DMS79 (cell line): ENCODE results near the gene CILP.
"Not testable (repeated sequence)": the region's sequence is repeated elsewhere in the genome, so short reads cannot be mapped to it uniquely, and the experiment has no call there.

Experiments used
- DNase-seq: peaks from one replicate; lab custom pipeline; 2025; lab: John Stamatoyannopoulos, UW

CILP gene

DNA sequence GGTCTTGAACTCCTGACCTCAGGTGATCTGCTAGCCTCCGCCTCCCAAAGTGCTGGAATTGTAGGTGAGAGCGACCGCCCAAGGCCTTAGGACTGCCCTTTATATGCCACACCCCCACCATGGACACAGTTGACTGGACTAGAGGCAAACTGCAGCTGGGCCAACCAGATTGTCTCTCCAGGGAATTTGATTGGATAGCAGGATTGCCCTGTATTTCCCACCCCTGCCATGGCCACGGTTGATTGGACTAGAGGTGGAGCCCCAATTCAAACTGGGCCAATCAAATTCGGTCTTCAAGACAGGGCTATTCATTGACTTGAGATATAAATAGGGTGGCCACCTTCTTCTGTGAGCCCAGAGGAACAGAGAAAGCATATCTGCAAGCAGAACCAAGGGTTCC, 19.3 kb downstream of the CILP start:
- no peak for DNase-seq

GRCh38 chr15:65189102-65189740, 22.1 kb downstream of the CILP start:
- no peak for DNase-seq

GRCh38 chr15:65188472-65188871, 22.8 kb downstream of the CILP start:
- not testable (repeated sequence) for DNase-seq

DNA sequence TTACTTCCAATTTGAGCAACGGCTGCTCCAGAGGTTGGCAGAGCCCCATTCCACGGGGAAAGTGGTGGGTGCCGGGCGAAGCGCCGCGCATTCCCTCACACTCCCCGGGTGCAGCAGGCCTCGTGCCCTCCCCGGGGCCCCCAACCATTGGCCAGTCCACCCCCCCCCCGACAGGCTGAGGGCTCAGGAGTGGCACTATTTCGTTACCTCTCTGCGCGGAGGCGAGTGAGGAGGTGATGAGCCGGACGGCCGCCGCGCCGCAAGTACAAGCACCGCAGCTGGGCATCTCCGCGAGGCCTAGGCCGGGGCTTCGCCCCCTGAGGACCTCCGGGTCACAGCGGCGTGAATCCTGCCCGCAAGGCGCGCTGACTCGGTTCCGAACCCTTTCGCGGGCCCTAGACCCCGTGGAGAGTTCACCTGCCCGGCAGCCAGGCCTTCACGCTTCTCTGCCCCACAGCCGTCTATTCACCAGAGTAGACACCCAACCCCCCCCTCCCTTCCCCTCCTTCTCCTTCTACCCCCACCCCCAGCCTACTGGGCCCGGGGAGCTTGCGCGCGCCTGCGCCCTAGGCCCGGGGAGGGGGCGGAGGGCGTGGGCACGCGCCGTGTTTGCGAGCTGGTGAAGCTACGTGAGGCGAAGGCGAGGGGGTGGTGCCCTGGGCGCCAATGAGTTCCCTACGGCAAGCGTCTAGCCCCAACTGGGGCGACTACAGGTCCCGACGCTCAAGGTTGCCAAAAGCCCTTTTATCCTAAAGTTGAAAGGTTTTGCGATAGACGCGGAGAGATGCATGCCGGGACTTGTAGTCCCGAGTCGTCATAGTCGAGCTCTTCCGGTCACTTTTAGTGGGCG, 26.2 kb downstream of the CILP start, which contains the start of gene CLPX:
Gene CLPX, minus strand, starts transcription at position 475 of the 850 bp plus-strand sequence. Its CDS starts 189 bp downstream, at position 286.
- peak; percentile 65 for DNase-seq

DNA sequence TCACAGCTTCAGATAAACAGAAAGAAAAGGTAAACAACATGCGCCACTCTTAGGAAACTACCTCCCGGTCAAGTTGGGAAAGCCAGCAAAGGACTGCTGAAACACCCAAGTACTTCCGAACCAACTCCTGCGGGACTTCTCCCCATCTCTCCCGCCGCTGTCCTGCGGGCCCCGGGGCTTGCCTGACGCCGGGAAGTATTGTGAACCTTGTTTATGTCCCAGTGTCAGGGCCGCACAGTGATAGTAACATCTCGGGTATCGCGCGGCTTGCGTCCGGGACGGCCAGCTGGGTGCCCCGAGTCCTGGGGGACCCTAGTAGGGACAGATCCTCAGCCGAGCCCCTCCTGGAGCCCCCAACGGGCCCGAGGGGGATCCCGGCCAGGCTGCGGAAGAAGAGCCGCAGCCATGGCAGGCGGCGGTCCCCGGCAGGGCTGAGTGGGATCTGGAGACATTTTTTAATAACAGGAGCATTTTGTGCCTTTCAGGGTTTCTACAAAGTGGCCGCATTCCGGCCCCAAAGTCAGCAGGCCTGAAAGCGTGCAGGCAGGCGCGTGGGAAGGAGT, 26.9 kb downstream of the CILP start:
- DNase-seq = no peak

DNA sequence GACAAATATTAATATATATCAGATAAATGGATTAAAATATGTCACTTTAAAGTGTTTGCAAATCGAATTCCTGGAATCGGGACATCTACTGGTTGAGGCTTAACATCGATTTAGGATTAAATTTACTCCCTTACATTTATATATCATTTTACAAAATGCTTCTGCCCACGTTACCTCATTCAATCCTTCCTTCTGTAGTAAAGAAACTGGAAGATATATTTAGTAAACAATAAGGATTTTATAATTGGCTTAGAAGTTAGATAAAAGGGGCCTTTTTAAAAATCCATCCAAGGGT, 27.5 kb downstream of the CILP start:
- no peak for DNase-seq

GRCh38 chr15:65182538-65182937, 28.7 kb downstream of the CILP start:
- DNase-seq = no peak

DNA sequence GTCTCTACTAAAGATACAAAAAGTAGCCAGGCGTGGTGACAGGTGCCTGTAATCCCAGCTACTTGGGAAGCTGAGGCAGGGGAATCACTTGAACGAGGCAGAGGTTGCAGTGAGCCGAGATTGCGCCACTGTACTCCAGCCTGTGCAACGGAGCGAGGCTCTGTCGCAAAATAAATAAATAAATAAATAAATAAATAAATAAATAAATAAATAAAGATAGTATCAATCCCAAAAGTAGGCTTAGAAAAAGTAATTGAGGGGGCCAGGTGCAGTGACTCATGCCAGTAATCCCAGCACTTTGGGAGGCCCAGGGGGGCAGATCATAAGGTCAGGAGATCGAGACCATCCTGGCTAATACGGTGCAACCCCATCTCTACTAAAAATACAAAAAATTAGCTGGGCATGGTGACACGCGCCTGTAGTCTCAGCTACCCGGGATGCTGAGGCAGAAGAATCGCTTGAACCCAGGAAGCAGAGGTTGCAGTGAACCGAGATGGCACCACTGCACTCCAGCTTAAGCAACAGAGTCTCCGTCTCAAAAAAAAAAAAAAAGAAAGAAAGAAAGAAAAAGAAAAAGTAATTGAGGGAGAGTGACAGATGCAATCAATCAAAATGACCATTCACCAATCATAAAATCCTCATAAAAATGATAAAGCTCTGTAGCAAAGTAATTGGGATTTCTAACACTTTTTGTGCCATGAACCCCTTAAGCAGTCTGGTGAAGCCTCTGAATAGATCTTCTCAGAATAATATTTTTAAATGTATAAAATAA, 29.5 kb downstream of the CILP start:
- not testable (repeated sequence) for DNase-seq

DNA sequence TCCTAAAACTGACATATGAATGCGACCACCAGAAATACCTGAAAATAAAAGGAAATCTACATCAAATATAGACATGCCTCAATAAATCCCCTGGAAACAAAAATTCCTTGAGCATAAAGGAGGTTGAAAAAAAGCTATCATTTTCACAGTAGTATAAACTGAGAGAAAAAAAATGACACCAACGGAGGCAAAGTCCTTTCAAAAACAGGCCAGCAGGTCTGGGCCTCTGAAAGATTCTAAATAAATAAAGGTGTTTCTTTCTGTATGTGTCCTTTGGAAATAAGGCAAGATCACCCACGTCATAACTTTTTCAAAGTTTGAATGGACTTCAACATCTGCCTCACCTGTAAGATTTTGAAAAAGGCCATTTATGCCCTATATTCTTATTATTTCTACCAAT, 31.1 kb downstream of the CILP start:
- no peak for DNase-seq

GRCh38 chr15:65177901-65178300, 33.4 kb downstream of the CILP start:
- no peak for DNase-seq

GRCh38 chr15:65176056-65176455, 35.2 kb downstream of the CILP start:
- no peak for DNase-seq

- no peak for DNase-seq
Measured at GRCh38 chr15:65175511-65175910, 35.8 kb downstream of the CILP start.

DNA sequence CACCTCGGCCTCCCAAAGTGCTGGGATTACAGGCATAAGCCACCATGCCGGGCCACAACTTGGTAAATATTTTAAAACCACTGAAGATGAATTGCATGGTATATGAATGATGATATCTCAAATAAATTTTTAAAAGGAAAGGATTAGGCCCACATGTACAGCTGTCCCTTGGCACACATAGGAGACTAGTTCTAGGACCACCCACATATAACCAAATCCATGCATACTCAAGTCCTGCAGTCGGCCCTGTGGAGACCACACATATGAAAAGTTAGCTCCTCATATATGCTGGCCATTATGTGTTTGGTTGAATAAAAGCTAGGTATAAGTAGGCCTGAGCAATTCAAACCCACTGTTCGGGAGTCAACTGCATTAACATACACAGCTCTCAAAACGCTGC, 36.8 kb downstream of the CILP start:
- DNase-seq = no peak

DNA sequence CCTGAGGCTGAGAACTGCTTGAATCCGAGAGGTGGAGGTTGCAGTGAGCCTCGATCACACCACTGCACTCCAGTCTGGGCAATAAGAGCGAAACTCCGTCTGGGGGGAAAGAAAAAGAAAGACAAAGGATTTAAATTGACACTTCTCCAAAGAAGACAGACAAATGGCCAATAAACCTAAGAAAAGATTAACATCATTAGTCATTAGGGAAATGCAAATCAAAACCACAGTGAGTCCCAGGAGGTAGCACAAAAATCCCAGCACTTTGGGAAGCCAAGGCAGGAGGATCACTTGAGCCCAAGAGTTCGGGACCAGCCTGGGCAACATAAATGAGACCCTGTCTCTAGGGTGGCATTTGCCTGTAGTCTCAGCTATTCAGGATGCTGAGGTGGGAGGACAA, 38.7 kb downstream of the CILP start:
- no peak for DNase-seq

GRCh38 chr15:65171428-65171827, 39.8 kb downstream of the CILP start:
- DNase-seq = no peak

GRCh38 chr15:65165875-65166274, 45.4 kb downstream of the CILP start:
- no peak for DNase-seq

GRCh38 chr15:65164139-65164538, 47.1 kb downstream of the CILP start:
- no peak for DNase-seq

- no peak for DNase-seq
Measured at GRCh38 chr15:65163041-65163440, 48.2 kb downstream of the CILP start.

DNA sequence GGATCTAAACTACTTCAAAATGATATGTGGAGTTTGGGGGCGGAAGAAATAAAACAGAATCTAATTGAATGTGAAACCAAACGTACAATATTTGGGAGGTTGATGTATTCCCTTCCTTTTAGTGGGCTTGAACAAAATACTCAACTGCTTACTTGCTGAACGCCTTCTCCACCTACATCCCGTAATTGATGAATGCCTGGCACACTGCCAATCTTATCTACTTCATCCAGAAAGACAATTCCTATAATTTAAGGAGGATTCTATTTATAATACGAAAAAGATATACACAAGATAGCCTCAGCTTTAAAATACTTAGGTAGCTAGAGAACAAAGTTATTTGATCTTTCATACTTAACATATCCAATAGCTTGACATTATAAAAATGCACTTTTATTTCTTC, 54.6 kb downstream of the CILP start:
- DNase-seq = no peak

DNA sequence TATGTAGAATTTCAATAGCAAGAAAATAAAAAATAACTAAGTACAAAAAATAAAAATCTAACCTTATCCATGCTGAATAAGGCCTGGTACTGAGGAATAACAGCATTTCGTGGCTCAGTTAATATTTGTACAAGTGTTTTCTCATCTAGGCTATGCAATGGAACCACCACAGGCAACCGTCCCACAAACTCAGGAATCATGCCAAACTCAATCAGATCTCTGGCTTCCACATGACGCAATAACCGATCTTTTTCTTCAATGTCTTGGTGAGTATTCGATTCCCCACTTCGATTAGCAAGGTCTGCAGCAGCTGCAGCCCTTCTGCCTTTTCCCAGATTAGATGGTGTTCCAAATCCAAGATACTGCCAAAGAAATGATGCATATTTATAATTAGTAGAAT, 56.6 kb downstream of the CILP start:
- DNase-seq = no peak

DNA sequence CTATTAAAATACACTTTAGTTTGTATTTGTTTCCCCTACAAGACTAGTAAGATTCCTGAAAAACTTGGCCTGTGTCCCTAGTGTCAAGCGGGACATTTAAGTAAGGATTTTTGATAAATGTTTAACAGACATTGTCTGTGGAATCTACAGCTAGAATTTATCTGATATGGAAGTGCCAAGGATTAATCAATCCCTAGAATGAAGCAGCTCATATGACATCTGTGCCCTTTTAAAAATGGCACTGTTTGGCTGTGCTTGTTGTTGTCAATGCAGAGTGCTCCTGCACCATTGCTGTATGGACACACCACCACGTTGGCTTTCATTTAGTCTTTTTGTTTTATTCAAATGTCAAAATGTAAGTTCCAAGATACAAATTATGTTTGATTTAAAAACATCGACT, 63.4 kb downstream of the CILP start:
- DNase-seq = no peak

DNA sequence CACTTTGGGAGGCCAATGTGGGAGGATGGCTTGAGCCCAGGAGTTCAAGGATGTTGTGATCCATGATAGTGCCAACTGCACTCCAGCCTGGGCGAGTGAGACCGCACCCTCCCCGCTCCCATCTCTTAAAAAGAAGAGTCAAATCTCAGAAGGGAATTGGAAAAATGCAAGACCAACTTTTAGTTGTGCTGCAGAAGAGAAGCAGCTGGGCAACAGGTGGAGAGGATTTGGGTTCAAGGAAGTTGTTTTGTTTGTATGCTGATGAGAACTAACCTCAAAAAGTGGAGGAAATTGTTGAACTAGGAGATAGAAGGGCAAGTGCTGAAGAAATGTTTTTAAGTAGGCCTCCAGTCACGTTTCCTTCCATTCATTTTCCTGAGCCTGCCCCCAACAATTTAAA, 64.8 kb downstream of the CILP start:
- DNase-seq = no peak
